GM12872 (cell line): ENCODE measurements around the gene LAMTOR1.

ENCODE experiments used
- CTCF ChIP-seq: IDR thresholded peaks from 3 replicates; pipeline ENCODE4 v1.5.1; 2011; ENCODE audit warnings: low read depth, mild to moderate bottlenecking, low read length, moderate library complexity; ENCODE audit not compliant: insufficient read depth

LAMTOR1 gene

GRCh38 chr11:72102162-72102561, 935 bp downstream of the LAMTOR1 start:
- TF ChIP-seq CTCF, result no peak

GRCh38 chr11:72100462-72100861, 2.6 kb downstream of the LAMTOR1 start:
- no peak for TF ChIP-seq CTCF

GRCh38 chr11:72100009-72100408, 3.1 kb downstream of the LAMTOR1 start:
- no peak for TF ChIP-seq CTCF

- TF ChIP-seq CTCF, result no peak
Observed at GRCh38 chr11:72098741-72099140, 4.4 kb downstream of the LAMTOR1 start.

GRCh38 chr11:72091292-72091691, 11.8 kb downstream of the LAMTOR1 start:
- TF ChIP-seq CTCF, result peak; percentile 90

GRCh38 chr11:72088076-72088808, 14.9 kb downstream of the LAMTOR1 start:
- no peak for TF ChIP-seq CTCF

GRCh38 chr11:72085621-72086351, 17.3 kb downstream of the LAMTOR1 start:
- no peak for TF ChIP-seq CTCF
